Gastrocnemius medialis (tissue), 4 donors: Measurements from ENCODE around the gene ILDR1.

ENCODE experiments used
- POLR2A ChIP-seq, 2 donors: fragments of 450-650 bp; IDR thresholded peaks; one replicate each; pipeline ENCODE4 v1.6.1; 2017; ENCODE audit warnings: antibody characterized with exemption in 2 of 2, mild to moderate bottlenecking in 2 of 2, moderate library complexity in 2 of 2
- TF ChIP-seq, protein P1 (sequence below), 5 experiments: fragments of 450-650 bp in 3 of 5; fragments of 200-600 bp in 2 of 5; sonication (generic) in 2 of 5; IDR thresholded peaks in 4 of 5; conservative IDR thresholded peaks in 1 of 5; 1 replicate in 4 of 5; 2 replicates in 1 of 5; pipeline ENCODE4 v1.5.1; 2016 to 2019; ENCODE audit warnings: antibody characterized with exemption in 5 of 5, mild to moderate bottlenecking in 3 of 5, moderate library complexity in 3 of 5

DNA sequence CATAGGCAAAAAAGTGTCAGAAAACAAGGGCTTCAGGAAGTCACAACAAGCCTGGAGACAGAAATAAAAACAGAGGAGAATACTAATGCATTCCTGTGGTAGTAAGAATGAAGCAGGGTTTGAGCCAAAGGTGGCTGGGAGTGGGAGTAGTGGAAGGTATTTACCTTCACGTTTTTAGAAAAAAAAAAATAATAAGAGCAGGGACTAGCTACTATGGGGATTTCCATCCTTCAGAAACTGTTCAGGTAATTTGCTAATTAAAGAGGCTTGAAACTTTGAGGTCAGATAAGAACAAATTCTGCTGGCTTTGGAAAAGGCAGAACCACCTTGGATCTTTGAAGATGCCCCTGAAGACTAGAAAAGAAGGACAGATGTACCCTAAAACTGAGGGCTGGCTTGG, 18.4 kb downstream of the ILDR1 start:
- no peak for TF ChIP-seq POLR2A (IDR thresholded peaks at IDR 0.05)
- TF ChIP-seq, protein P1, sequence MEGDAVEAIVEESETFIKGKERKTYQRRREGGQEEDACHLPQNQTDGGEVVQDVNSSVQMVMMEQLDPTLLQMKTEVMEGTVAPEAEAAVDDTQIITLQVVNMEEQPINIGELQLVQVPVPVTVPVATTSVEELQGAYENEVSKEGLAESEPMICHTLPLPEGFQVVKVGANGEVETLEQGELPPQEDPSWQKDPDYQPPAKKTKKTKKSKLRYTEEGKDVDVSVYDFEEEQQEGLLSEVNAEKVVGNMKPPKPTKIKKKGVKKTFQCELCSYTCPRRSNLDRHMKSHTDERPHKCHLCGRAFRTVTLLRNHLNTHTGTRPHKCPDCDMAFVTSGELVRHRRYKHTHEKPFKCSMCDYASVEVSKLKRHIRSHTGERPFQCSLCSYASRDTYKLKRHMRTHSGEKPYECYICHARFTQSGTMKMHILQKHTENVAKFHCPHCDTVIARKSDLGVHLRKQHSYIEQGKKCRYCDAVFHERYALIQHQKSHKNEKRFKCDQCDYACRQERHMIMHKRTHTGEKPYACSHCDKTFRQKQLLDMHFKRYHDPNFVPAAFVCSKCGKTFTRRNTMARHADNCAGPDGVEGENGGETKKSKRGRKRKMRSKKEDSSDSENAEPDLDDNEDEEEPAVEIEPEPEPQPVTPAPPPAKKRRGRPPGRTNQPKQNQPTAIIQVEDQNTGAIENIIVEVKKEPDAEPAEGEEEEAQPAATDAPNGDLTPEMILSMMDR (IDR thresholded peaks at IDR 0.05 in 4 of 5, conservative IDR thresholded peaks at IDR 0.05 in 1 of 5), result no peak
